ENCODE measurements around the gene CGRRF1.

CGRRF1 gene

DNA sequence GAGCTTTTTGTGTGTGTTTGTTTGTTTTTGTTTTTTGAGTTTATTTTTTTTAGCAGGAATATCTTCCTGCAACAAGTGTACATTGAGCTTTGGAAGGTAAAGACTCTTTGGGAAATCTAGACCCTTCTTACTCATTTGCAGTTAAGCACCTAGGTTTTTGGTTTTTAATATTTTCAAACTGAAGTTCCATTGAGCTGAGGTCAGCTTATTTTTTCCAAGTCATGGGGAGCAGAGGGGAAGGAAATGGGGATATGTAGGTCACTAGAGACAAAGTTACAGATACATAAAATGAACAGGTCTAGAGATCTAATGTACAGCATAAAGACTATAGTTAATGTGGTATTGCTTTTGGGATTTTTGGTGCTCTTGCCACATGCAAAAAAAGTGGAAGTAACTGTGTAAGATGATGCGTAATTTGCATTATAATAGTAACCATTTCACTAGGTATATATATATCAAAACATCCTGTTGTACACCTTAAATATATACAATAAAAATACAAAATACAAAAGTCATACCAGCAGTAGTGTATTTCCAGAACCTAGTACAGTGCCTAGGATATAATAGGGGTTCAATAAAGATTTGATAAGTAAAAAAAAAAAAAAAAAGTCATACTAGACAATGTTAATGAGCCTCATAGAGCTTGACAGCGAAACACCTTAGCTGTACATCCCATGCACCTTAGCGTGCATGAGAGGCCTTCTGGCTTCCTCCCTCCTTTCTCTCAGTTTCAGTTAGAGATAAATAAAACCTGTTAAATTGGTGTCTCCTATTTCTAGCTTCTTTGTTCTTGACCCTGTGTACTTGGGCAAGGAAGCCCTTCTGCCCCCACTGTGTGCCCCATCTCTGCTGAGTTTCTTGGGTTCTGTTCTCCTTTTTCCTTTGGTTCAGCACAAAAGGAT, 22.7 kb downstream of the CGRRF1 start:
- H3K27ac ChIP-seq = no peak overlapping the region
- intact Hi-C loops (cut with DNase I; ENCODE audit: low total_unique reads) = no loop called here
- no peaks in the 10 kb centered on the region for H3K9me3 ChIP-seq
- H3K27me3 ChIP-seq = no peaks in the 10 kb centered on the region
- no peak for DNase-seq
- H3K4me1 ChIP-seq = no peaks in the 10 kb centered on the region
- H3K4me3 ChIP-seq = no peak overlapping the region
- H3K36me3 ChIP-seq = peaks cover 7 to 36% (median 12%) of the 10 kb centered on the region in 3 donors
- TF ChIP-seq, protein P1, sequence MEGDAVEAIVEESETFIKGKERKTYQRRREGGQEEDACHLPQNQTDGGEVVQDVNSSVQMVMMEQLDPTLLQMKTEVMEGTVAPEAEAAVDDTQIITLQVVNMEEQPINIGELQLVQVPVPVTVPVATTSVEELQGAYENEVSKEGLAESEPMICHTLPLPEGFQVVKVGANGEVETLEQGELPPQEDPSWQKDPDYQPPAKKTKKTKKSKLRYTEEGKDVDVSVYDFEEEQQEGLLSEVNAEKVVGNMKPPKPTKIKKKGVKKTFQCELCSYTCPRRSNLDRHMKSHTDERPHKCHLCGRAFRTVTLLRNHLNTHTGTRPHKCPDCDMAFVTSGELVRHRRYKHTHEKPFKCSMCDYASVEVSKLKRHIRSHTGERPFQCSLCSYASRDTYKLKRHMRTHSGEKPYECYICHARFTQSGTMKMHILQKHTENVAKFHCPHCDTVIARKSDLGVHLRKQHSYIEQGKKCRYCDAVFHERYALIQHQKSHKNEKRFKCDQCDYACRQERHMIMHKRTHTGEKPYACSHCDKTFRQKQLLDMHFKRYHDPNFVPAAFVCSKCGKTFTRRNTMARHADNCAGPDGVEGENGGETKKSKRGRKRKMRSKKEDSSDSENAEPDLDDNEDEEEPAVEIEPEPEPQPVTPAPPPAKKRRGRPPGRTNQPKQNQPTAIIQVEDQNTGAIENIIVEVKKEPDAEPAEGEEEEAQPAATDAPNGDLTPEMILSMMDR (IDR thresholded peaks at IDR 0.05) = no peak

GRCh38 chr14:54533100-54533499, 23.4 kb downstream of the CGRRF1 start:
- no peak for DNase-seq
- Histone ChIP-seq H3K27ac (no peak overlapping the region), H3K9me3 (no peaks in the 10 kb centered on the region), H3K4me3 (no peak overlapping the region), H3K36me3 (peaks cover 10 to 33% (median 13%) of the 10 kb centered on the region in 3 donors), H3K27me3 (no peaks in the 10 kb centered on the region), H3K4me1 (no peaks in the 10 kb centered on the region)
- TF ChIP-seq, protein P1 (IDR thresholded peaks at IDR 0.05) = no peak
- intact Hi-C loops (cut with DNase I; ENCODE audit: low total_unique reads) = no loop called here

- H3K9me3 ChIP-seq = no peaks in the 10 kb centered on the region
- H3K27ac ChIP-seq = no peak overlapping the region
- intact Hi-C loops (cut with DNase I; ENCODE audit: low total_unique reads) = no loop called here
- DNase-seq = no peak
- H3K36me3 ChIP-seq = peaks cover 14 to 51% (median 22%) of the 10 kb centered on the region in 3 donors
- H3K4me1 ChIP-seq = no peaks in the 10 kb centered on the region
- no peaks in the 10 kb centered on the region for H3K27me3 ChIP-seq
- TF ChIP-seq, protein P1 (IDR thresholded peaks at IDR 0.05) = no peak
- no peak overlapping the region for H3K4me3 ChIP-seq
Measured at GRCh38 chr14:54535126-54535525, 25.4 kb downstream of the CGRRF1 start.

- intact Hi-C loops (cut with DNase I; ENCODE audit: low total_unique reads) = no loop called here
- DNase-seq = no peak
- Histone ChIP-seq H3K4me3 (no peak overlapping the region), H3K27me3 (no peaks in the 10 kb centered on the region), H3K27ac (no peak overlapping the region), H3K9me3 (no peaks in the 10 kb centered on the region), H3K36me3 (peaks cover 9 to 46% (median 20%) of the 10 kb centered on the region in 3 donors), H3K4me1 (no peaks in the 10 kb centered on the region)
- TF ChIP-seq, protein P1 (IDR thresholded peaks at IDR 0.05) = no peak
Measured at GRCh38 chr14:54535646-54536045, 25.9 kb downstream of the CGRRF1 start.

- Histone ChIP-seq H3K9me3 (no peaks in the 10 kb centered on the region), H3K4me1 (no peaks in the 10 kb centered on the region), H3K36me3 (peaks cover 6 to 43% (median 20%) of the 10 kb centered on the region in 3 donors), H3K27ac (no peak overlapping the region), H3K27me3 (no peaks in the 10 kb centered on the region), H3K4me3 (no peak overlapping the region)
- DNase-seq = no peak
- TF ChIP-seq, protein P1 (IDR thresholded peaks at IDR 0.05) = no peak
- intact Hi-C loops (cut with DNase I; ENCODE audit: low total_unique reads) = no loop called here
Measured at GRCh38 chr14:54537651-54538050, 27.9 kb downstream of the CGRRF1 start.

Data from tibial artery (tissue), 4 donors.